ENCODE data around the gene GRAMD4. TPM values are rescaled to one million over a fixed set of nuclear protein-coding genes. Genes with fewer than 3 reads are reported as not detected.

Gene GRAMD4
- total RNA-seq, 4 donors from 2014 or later: 5.6 to 37.0 (median 15.2) TPM

- peak overlapping the region; percentile 8 to 49 for H3K27ac ChIP-seq
- H3K36me3 ChIP-seq: no peaks in the 10 kb centered on the region
- no peak overlapping the region for H3K4me3 ChIP-seq
- H3K9me3 ChIP-seq: no peaks in the 10 kb centered on the region
- intact Hi-C loops (cut with DNase I; ENCODE audit: low total_unique reads): no loop called here
- TF ChIP-seq CTCF (IDR thresholded peaks at IDR 0.05): no peak
- peaks cover 0 to 17% of the 10 kb centered on the region in 2 donors for H3K4me1 ChIP-seq
- H3K27me3 ChIP-seq: no peaks in the 10 kb centered on the region
- no peak for DNase-seq
Observed at GRCh38 chr22:46650078-46650810, 30.1 kb downstream of the GRAMD4 start.

- Histone ChIP-seq H3K27me3 (no peaks in the 10 kb centered on the region), H3K4me3 (no peak overlapping the region), H3K9me3 (no peaks in the 10 kb centered on the region), H3K4me1 (peaks cover 0 to 17% of the 10 kb centered on the region in 2 donors), H3K27ac (no peak overlapping the region), H3K36me3 (no peaks in the 10 kb centered on the region)
- intact Hi-C loops (cut with DNase I; ENCODE audit: low total_unique reads): no loop called here
- DNase-seq: no peak
- TF ChIP-seq POLR2A (IDR thresholded peaks at IDR 0.05) (no peak), CTCF (IDR thresholded peaks at IDR 0.05) (no peak)
Observed at GRCh38 chr22:46651316-46651715, 31.1 kb downstream of the GRAMD4 start.

- Histone ChIP-seq H3K9me3 (no peaks in the 10 kb centered on the region), H3K36me3 (no peaks in the 10 kb centered on the region), H3K27ac (peak overlapping the region in 1 of 2 donors; percentile 12), H3K4me3 (peak overlapping the region in 1 of 2 donors; percentile 17), H3K4me1 (peaks cover 0 to 17% of the 10 kb centered on the region in 2 donors), H3K27me3 (no peaks in the 10 kb centered on the region)
- intact Hi-C loops (cut with DNase I; ENCODE audit: low total_unique reads): no loop called here
- DNase-seq: no peak
- TF ChIP-seq POLR2A (IDR thresholded peaks at IDR 0.05) (no peak), CTCF (IDR thresholded peaks at IDR 0.05) (no peak)
Observed at GRCh38 chr22:46652081-46652846, 32.1 kb downstream of the GRAMD4 start.

GRCh38 chr22:46652847-46653331 is 32.7 kb downstream of the GRAMD4 start:
- TF ChIP-seq POLR2A (IDR thresholded peaks at IDR 0.05) (no peak), CTCF (IDR thresholded peaks at IDR 0.05) (no peak)
- H3K27me3 ChIP-seq: no peaks in the 10 kb centered on the region
- no peaks in the 10 kb centered on the region for H3K9me3 ChIP-seq
- H3K4me1 ChIP-seq: peaks cover 0 to 17% of the 10 kb centered on the region in 2 donors
- intact Hi-C loops (cut with DNase I; ENCODE audit: low total_unique reads): no loop called here
- H3K36me3 ChIP-seq: no peaks in the 10 kb centered on the region
- H3K4me3 ChIP-seq: peak overlapping the region in 1 of 2 donors; percentile 17
- DNase-seq: peak in 1 of 2 donors; percentile 37
- H3K27ac ChIP-seq: peak overlapping the region in 1 of 2 donors; percentile 12

- H3K4me3 ChIP-seq: no peak overlapping the region
- H3K27ac ChIP-seq: no peak overlapping the region
- no peaks in the 10 kb centered on the region for H3K36me3 ChIP-seq
- H3K9me3 ChIP-seq: no peaks in the 10 kb centered on the region
- TF ChIP-seq CTCF (IDR thresholded peaks at IDR 0.05) (no peak), POLR2A (IDR thresholded peaks at IDR 0.05) (no peak)
- DNase-seq: no peak
- H3K4me1 ChIP-seq: peaks cover 0 to 17% of the 10 kb centered on the region in 2 donors
- intact Hi-C loops (cut with DNase I; ENCODE audit: low total_unique reads): no loop called here
- no peaks in the 10 kb centered on the region for H3K27me3 ChIP-seq
Observed at GRCh38 chr22:46653596-46653995, 33.4 kb downstream of the GRAMD4 start.

All from uterus (tissue), 4 donors.